ENCODE data around the gene TDRD1.

The TDRD1 gene

GRCh38 chr10:114261076-114261475 lies 81.9 kb downstream of the TDRD1 start:
- H3K9ac ChIP-seq (ENCODE audit: low read length): no peak overlapping the region
- peaks cover 13% of the 10 kb centered on the region; the same call in 1 of the 2 replicates for H3K4me1 ChIP-seq (ENCODE audit: control insufficient read depth, insufficient read depth, low read length)
- no peak overlapping the region for H3K4me3 ChIP-seq (ENCODE audit: low read depth, low read length)
- no peaks in the 10 kb centered on the region for H3K27me3 ChIP-seq (ENCODE audit: control insufficient read depth, insufficient read depth, low read length)
- H3K27ac ChIP-seq (ENCODE audit: low read depth, low read length): no peak overlapping the region
- no peaks in the 10 kb centered on the region for H3K36me3 ChIP-seq (ENCODE audit: control insufficient read depth, insufficient read depth, low read length)
- no peaks in the 10 kb centered on the region for H3K9me3 ChIP-seq (ENCODE audit: control insufficient read depth, insufficient read depth, low read depth, low read length)

GRCh38 chr10:114262496-114262895 lies 83.3 kb downstream of the TDRD1 start:
- Histone ChIP-seq H3K27ac (ENCODE audit: low read depth, low read length) (no peak overlapping the region), H3K9me3 (ENCODE audit: control insufficient read depth, insufficient read depth, low read depth, low read length) (no peaks in the 10 kb centered on the region), H3K4me1 (ENCODE audit: control insufficient read depth, insufficient read depth, low read length) (peaks cover 15% of the 10 kb centered on the region; the same call in 1 of the 2 replicates), H3K4me3 (ENCODE audit: low read depth, low read length) (no peak overlapping the region), H3K9ac (ENCODE audit: low read length) (no peak overlapping the region), H3K27me3 (ENCODE audit: control insufficient read depth, insufficient read depth, low read length) (no peaks in the 10 kb centered on the region), H3K36me3 (ENCODE audit: control insufficient read depth, insufficient read depth, low read length) (no peaks in the 10 kb centered on the region)

GRCh38 chr10:114265392-114266053 lies 86.4 kb downstream of the TDRD1 start:
- Histone ChIP-seq H3K27ac (ENCODE audit: low read depth, low read length) (no peak overlapping the region), H3K27me3 (ENCODE audit: control insufficient read depth, insufficient read depth, low read length) (no peaks in the 10 kb centered on the region), H3K36me3 (ENCODE audit: control insufficient read depth, insufficient read depth, low read length) (no peaks in the 10 kb centered on the region), H3K9ac (ENCODE audit: low read length) (no peak overlapping the region), H3K4me3 (ENCODE audit: low read depth, low read length) (no peak overlapping the region), H3K9me3 (ENCODE audit: control insufficient read depth, insufficient read depth, low read depth, low read length) (no peaks in the 10 kb centered on the region), H3K4me1 (ENCODE audit: control insufficient read depth, insufficient read depth, low read length) (peaks cover 8% of the 10 kb centered on the region; the same call in 1 of the 2 replicates)

GRCh38 chr10:114266521-114266920 lies 87.4 kb downstream of the TDRD1 start:
- H3K9ac ChIP-seq (ENCODE audit: low read length): no peak overlapping the region
- H3K27ac ChIP-seq (ENCODE audit: low read depth, low read length): no peak overlapping the region
- H3K27me3 ChIP-seq (ENCODE audit: control insufficient read depth, insufficient read depth, low read length): no peaks in the 10 kb centered on the region
- H3K4me1 ChIP-seq (ENCODE audit: control insufficient read depth, insufficient read depth, low read length): peaks cover 8% of the 10 kb centered on the region; the same call in 1 of the 2 replicates
- no peaks in the 10 kb centered on the region for H3K9me3 ChIP-seq (ENCODE audit: control insufficient read depth, insufficient read depth, low read depth, low read length)
- no peak overlapping the region for H3K4me3 ChIP-seq (ENCODE audit: low read depth, low read length)
- H3K36me3 ChIP-seq (ENCODE audit: control insufficient read depth, insufficient read depth, low read length): no peaks in the 10 kb centered on the region

- Histone ChIP-seq H3K4me3 (ENCODE audit: low read depth, low read length) (no peak overlapping the region), H3K9ac (ENCODE audit: low read length) (no peak overlapping the region), H3K27me3 (ENCODE audit: control insufficient read depth, insufficient read depth, low read length) (no peaks in the 10 kb centered on the region), H3K36me3 (ENCODE audit: control insufficient read depth, insufficient read depth, low read length) (no peaks in the 10 kb centered on the region), H3K27ac (ENCODE audit: low read depth, low read length) (no peak overlapping the region), H3K9me3 (ENCODE audit: control insufficient read depth, insufficient read depth, low read depth, low read length) (no peaks in the 10 kb centered on the region), H3K4me1 (ENCODE audit: control insufficient read depth, insufficient read depth, low read length) (peaks cover 4% of the 10 kb centered on the region; the same call in 1 of the 2 replicates)
Measured at GRCh38 chr10:114271075-114271778, 92.1 kb downstream of the TDRD1 start.

- Histone ChIP-seq H3K27me3 (ENCODE audit: control insufficient read depth, insufficient read depth, low read length) (no peaks in the 10 kb centered on the region), H3K36me3 (ENCODE audit: control insufficient read depth, insufficient read depth, low read length) (no peaks in the 10 kb centered on the region), H3K9me3 (ENCODE audit: control insufficient read depth, insufficient read depth, low read depth, low read length) (no peaks in the 10 kb centered on the region), H3K27ac (ENCODE audit: low read depth, low read length) (no peak overlapping the region), H3K9ac (ENCODE audit: low read length) (no peak overlapping the region), H3K4me1 (ENCODE audit: control insufficient read depth, insufficient read depth, low read length) (no peaks in the 10 kb centered on the region; the same call in 1 of the 2 replicates), H3K4me3 (ENCODE audit: low read depth, low read length) (no peak overlapping the region)
Measured at GRCh38 chr10:114271779-114272167, 92.6 kb downstream of the TDRD1 start.

- Histone ChIP-seq H3K36me3 (ENCODE audit: control insufficient read depth, insufficient read depth, low read length) (no peaks in the 10 kb centered on the region), H3K27ac (ENCODE audit: low read depth, low read length) (no peak overlapping the region), H3K4me3 (ENCODE audit: low read depth, low read length) (no peak overlapping the region), H3K27me3 (ENCODE audit: control insufficient read depth, insufficient read depth, low read length) (no peaks in the 10 kb centered on the region), H3K9ac (ENCODE audit: low read length) (no peak overlapping the region), H3K9me3 (ENCODE audit: control insufficient read depth, insufficient read depth, low read depth, low read length) (no peaks in the 10 kb centered on the region), H3K4me1 (ENCODE audit: control insufficient read depth, insufficient read depth, low read length) (no peaks in the 10 kb centered on the region; the same call in 1 of the 2 replicates)
Measured at GRCh38 chr10:114272696-114273095, 93.5 kb downstream of the TDRD1 start.

GRCh38 chr10:114273910-114274309 lies 94.8 kb downstream of the TDRD1 start:
- H3K9ac ChIP-seq (ENCODE audit: low read length): no peak overlapping the region
- H3K4me3 ChIP-seq (ENCODE audit: low read depth, low read length): no peak overlapping the region
- no peaks in the 10 kb centered on the region; the same call in 1 of the 2 replicates for H3K4me1 ChIP-seq (ENCODE audit: control insufficient read depth, insufficient read depth, low read length)
- H3K36me3 ChIP-seq (ENCODE audit: control insufficient read depth, insufficient read depth, low read length): no peaks in the 10 kb centered on the region
- no peaks in the 10 kb centered on the region for H3K9me3 ChIP-seq (ENCODE audit: control insufficient read depth, insufficient read depth, low read depth, low read length)
- H3K27ac ChIP-seq (ENCODE audit: low read depth, low read length): no peak overlapping the region
- H3K27me3 ChIP-seq (ENCODE audit: control insufficient read depth, insufficient read depth, low read length): no peaks in the 10 kb centered on the region

- no peaks in the 10 kb centered on the region for H3K36me3 ChIP-seq (ENCODE audit: control insufficient read depth, insufficient read depth, low read length)
- no peaks in the 10 kb centered on the region; the same call in 1 of the 2 replicates for H3K4me1 ChIP-seq (ENCODE audit: control insufficient read depth, insufficient read depth, low read length)
- H3K9me3 ChIP-seq (ENCODE audit: control insufficient read depth, insufficient read depth, low read depth, low read length): no peaks in the 10 kb centered on the region
- H3K27ac ChIP-seq (ENCODE audit: low read depth, low read length): no peak overlapping the region
- no peak overlapping the region for H3K4me3 ChIP-seq (ENCODE audit: low read depth, low read length)
- no peak overlapping the region for H3K9ac ChIP-seq (ENCODE audit: low read length)
- no peaks in the 10 kb centered on the region for H3K27me3 ChIP-seq (ENCODE audit: control insufficient read depth, insufficient read depth, low read length)
Measured at GRCh38 chr10:114274616-114275453, 95.7 kb downstream of the TDRD1 start.

GRCh38 chr10:114276066-114276465 lies 96.9 kb downstream of the TDRD1 start:
- H3K27me3 ChIP-seq (ENCODE audit: control insufficient read depth, insufficient read depth, low read length): no peaks in the 10 kb centered on the region
- H3K9ac ChIP-seq (ENCODE audit: low read length): no peak overlapping the region
- no peaks in the 10 kb centered on the region for H3K36me3 ChIP-seq (ENCODE audit: control insufficient read depth, insufficient read depth, low read length)
- no peaks in the 10 kb centered on the region; the same call in 1 of the 2 replicates for H3K4me1 ChIP-seq (ENCODE audit: control insufficient read depth, insufficient read depth, low read length)
- H3K27ac ChIP-seq (ENCODE audit: low read depth, low read length): no peak overlapping the region
- no peaks in the 10 kb centered on the region for H3K9me3 ChIP-seq (ENCODE audit: control insufficient read depth, insufficient read depth, low read depth, low read length)
- no peak overlapping the region for H3K4me3 ChIP-seq (ENCODE audit: low read depth, low read length)
